GM21360 (cell line): ENCODE results near the gene RAPSN.

ENCODE experiments used
- ATAC-seq: cut with Tn5 transposase; IDR thresholded peaks from one replicate; pipeline ENCODE4 v1.9.1; 2021; ENCODE audit warnings: mild to moderate bottlenecking, moderate library complexity; ENCODE audit not compliant: unreplicated experiment

The RAPSN gene

GRCh38 chr11:47391711-47392432 is 57.1 kb downstream of the RAPSN start:
- ATAC-seq, result no peak

GRCh38 chr11:47391077-47391583 is 57.8 kb downstream of the RAPSN start:
- no peak for ATAC-seq

DNA sequence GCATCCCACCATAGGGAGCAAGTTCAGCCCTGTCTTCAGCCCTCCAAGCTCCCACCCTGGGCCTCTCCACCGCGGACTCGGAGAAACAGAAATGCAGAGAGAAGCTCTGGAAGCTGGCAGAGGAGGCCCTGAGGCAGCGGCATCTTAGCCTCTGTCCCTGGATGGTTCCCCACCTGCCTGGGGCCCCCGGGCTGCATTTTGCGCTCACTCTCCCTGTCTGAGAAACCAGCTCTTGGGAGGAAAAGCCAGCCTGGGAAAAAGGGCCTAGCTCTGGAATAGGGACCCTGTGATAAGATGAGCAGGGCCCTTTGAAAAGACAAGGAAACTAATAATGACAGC is 58.5 kb downstream of the RAPSN start:
- no peak for ATAC-seq

DNA sequence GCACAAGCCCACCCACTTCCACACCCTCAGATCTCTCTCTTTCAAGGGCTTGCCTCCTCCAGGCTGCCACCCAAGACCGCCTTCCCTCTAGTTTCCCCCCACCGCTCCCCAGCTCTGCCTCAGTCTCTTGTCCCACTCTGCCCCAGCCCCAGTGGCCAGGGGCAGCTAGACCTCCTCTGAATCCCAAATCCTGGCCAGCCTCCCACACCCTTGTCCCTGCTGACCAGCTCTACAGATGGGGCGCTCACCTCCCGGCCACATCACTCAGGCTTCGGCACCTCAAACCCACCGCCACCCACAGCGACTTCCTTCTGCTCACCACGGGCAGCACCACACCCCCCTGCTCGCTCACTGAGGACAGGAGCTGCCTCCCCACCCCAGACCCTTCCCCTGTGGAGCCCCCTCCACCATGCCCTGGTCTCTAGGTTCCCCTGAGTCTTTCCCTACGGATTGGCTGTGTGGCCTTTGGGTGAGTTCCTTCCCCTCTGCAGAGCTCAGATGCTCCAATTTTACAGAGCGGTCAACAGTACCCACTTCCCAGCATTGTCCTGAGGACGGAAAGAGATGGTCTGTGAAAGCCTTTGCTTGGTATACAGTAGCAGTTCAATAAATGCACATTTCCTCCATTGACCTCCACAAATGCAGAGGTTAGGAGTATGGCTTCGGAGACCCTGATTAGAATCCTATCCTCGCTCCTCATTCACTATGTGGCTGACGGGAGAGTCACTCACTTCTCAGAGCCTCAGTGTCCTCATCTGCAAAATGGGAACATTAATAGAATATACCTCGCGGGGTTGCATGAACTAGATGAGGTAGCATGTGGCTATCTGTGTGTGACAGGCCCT is 59.1 kb downstream of the RAPSN start:
- no peak for ATAC-seq

DNA sequence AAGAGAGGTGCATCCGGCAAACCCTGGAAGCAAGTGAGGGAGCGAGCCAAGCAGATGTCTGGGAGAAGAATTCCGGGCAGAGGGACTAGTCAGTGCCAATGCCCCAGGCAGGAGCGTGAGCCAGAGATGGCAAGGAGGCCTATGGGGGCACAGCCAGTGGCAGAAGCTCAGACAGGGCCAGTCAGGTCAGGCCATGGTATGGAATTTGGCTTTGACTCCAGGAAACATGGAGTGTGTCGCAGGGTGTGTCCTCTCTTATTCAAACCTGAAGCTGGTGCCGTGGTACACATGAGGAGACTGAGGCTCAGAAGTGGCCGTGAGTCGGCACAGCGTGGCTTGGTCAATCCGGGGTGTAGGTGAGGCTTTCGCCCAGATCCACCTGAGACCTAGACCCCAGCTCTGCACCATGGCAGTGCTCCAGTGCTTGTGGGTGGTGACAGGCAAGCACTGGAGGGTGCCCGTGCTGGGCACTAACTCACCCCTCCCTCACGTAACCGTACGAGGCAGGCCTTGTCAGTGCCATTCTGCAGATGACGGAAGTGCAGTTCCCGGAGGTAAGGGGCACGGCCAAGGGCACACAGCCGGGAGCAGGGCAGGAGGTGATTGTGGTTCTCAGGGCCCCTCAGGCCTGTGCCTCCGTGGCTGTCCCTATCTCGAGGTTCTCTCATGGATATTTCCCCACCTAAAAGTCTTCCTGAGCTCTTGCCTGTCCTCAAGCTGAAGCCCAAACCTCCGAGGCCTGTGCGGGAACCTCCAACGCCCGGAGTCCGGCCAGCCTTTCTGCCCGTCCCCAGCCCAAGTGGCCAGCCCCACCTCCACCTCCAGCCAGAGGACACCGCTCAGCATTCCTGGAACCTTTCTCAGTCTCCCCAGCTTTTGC is 60.0 kb downstream of the RAPSN start:
- ATAC-seq, result no peak

DNA sequence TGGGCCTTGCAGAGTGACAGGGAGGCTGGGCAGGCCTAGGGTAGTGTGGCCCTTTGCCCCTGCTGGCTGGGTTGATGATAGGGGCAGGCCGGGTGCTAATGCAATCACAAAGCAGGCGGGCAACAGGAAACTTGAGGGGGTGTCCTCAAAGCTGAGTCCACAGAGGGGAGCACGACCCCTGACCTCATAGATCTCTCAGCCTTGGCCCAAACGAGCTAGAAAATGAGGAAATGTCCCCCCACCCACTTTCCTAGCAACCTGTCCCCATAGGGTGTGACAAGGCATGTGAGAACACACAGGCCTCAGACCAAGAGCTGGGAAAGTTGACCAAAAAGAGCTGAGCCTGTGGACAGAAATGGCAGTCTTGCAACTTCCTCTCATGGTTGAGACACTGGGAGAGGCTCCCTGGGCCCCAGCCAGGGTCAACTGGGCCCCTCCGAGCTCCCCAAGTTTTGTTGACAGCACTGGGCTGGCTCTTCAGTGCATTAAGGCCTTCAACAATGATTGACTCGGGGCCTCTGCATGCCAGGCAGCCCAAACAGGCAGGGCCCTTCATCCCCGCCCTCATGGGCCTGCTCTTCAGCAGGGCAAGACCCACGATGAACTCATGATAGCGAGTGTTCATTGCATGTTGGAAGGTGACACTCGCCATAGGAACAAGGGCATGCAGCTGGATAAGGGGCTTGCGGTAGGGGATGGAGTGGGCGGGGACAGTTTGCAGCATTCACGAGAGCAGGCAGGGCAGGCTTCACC is 60.8 kb downstream of the RAPSN start:
- ATAC-seq, result no peak
